Upper lobe of left lung (tissue), 6 donors: ENCODE data around the gene TRDN. TPM values are rescaled to one million over a fixed set of nuclear protein-coding genes. Genes with fewer than 3 reads are reported as not detected.

Experiments
- ATAC-seq, 2 donors: fragments of 200-7000 bp; cut with Tn5 transposase; one replicate each; pipeline ENCODE4 v1.9.1; 2022; ENCODE audit warnings: mild to moderate bottlenecking in 2 of 2, moderate library complexity in 2 of 2; ENCODE audit not compliant: low FRiP score in 2 of 2
- DNase-seq, 2 donors: peaks; one replicate each; pipeline ENCODE4 v3.0.0-alpha.2; 2019 to 2020
- H3K27ac ChIP-seq, 4 donors: fragments of 200-600 bp; sonication (generic); one replicate each; pipeline ENCODE4 v1.5.1; 2016 to 2019
- H3K27me3 ChIP-seq, 4 donors: fragments of 200-600 bp; sonication (generic); one replicate each; pipeline ENCODE4 v1.5.1; 2017 to 2019
- H3K36me3 ChIP-seq, 4 donors: fragments of 200-600 bp; sonication (generic); one replicate each; pipeline ENCODE4 v1.5.1; 2016 to 2019
- H3K4me1 ChIP-seq, 4 donors: fragments of 200-600 bp; sonication (generic); one replicate each; pipeline ENCODE4 v1.5.1; 2018 to 2019
- H3K4me3 ChIP-seq, 4 donors: fragments of 200-600 bp; sonication (generic); one replicate each; pipeline ENCODE4 v1.5.1; 2017 to 2019; ENCODE audit warnings: mild to moderate bottlenecking in 2 of 4, moderate library complexity in 1 of 4
- H3K9me3 ChIP-seq, 4 donors: fragments of 200-600 bp; sonication (generic); one replicate each; pipeline ENCODE4 v1.5.1; 2018 to 2019
- EP300 ChIP-seq, 4 donors: sonication (generic); formaldehyde crosslinking; IDR thresholded peaks; one replicate each; pipeline ENCODE4 v1.5.1; 2017; ENCODE audit warnings: antibody characterized with exemption in 4 of 4, control low read depth in 2 of 4
- POLR2A ChIP-seq, 4 donors: fragments of 450-650 bp; IDR thresholded peaks; one replicate each; pipeline ENCODE4 v1.5.1; 2016 to 2017; ENCODE audit warnings: antibody characterized with exemption in 4 of 4, mild to moderate bottlenecking in 2 of 4
- POLR2AphosphoS5 ChIP-seq, 2 donors: sonication (generic); formaldehyde crosslinking; IDR thresholded peaks; one replicate each; pipeline ENCODE4 v1.5.1; 2017; ENCODE audit warnings: antibody characterized with exemption in 2 of 2
- WGBS, 2 donors: methylation state at CpG; one replicate each; pipeline ENCODE4 v1.1.5; 2017 to 2018; 5-methylcytosine and 5-hydroxymethylcytosine counted together
- total RNA-seq, 6 donors: library from RNA; depleted of rRNA in 4 of 6; stranded (reverse); fragments of >200 nt in 4 of 6; gene quantifications; one replicate each; pipeline versions ENCODE4 v1.1.0 to v1.2.1, GENCODE V29; 2016 to 2021
- TF ChIP-seq, protein P1 (sequence below), 6 experiments: fragments of 450-650 bp in 4 of 6; fragments of 200-600 bp in 2 of 6; sonication (generic) in 2 of 6; IDR thresholded peaks; one replicate each; pipeline ENCODE4 v1.5.1; 2016 to 2019; ENCODE audit warnings: antibody characterized with exemption in 6 of 6
- donor health status: DM: no; HTN: no; CAD: no; lungs with moderate emphysema.
- donor health status: DM: no; HTN: yes; CAD: no; lungs with severe emphysema.

TRDN gene
- total RNA-seq, 6 donors from 2014 or later, result 0.20 TPM; not detected in 5

DNA sequence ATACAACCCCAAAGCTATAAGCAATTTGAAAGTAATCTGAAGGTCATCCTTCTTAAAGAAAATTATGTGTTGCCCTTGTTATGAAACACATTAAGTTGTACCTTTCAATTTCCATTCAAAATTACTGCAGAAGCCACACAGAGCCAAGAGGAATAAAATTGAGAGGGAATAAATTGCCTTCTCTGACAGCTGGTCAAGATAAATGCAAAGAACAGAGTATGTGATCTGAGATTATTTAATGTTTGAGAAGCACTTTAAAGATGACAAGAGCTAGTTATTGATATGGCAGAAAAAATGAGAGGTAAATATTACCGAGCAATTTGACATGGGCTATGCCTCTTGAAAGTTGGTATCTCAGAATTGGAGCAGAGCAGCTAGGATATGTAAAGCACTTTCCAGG is 61.6 kb downstream of the TRDN start:
- Histone ChIP-seq H3K27ac (no peak overlapping the region), H3K36me3 (no peaks in the 10 kb centered on the region), H3K27me3 (no peaks in the 10 kb centered on the region), H3K4me1 (no peaks in the 10 kb centered on the region), H3K9me3 (no peaks in the 10 kb centered on the region), H3K4me3 (no peak overlapping the region)
- ATAC-seq, result no peak
- WGBS, 2 donors, result 55 to 78% methylated on average over 1 of the region's 1 CpG
- DNase-seq, result no peak
- TF ChIP-seq EP300 (IDR thresholded peaks at IDR 0.05) (no peak), POLR2A (IDR thresholded peaks at IDR 0.05) (no peak), POLR2AphosphoS5 (IDR thresholded peaks at IDR 0.05) (no peak)
- TF ChIP-seq, protein P1, sequence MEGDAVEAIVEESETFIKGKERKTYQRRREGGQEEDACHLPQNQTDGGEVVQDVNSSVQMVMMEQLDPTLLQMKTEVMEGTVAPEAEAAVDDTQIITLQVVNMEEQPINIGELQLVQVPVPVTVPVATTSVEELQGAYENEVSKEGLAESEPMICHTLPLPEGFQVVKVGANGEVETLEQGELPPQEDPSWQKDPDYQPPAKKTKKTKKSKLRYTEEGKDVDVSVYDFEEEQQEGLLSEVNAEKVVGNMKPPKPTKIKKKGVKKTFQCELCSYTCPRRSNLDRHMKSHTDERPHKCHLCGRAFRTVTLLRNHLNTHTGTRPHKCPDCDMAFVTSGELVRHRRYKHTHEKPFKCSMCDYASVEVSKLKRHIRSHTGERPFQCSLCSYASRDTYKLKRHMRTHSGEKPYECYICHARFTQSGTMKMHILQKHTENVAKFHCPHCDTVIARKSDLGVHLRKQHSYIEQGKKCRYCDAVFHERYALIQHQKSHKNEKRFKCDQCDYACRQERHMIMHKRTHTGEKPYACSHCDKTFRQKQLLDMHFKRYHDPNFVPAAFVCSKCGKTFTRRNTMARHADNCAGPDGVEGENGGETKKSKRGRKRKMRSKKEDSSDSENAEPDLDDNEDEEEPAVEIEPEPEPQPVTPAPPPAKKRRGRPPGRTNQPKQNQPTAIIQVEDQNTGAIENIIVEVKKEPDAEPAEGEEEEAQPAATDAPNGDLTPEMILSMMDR (IDR thresholded peaks at IDR 0.05), result no peak

DNA sequence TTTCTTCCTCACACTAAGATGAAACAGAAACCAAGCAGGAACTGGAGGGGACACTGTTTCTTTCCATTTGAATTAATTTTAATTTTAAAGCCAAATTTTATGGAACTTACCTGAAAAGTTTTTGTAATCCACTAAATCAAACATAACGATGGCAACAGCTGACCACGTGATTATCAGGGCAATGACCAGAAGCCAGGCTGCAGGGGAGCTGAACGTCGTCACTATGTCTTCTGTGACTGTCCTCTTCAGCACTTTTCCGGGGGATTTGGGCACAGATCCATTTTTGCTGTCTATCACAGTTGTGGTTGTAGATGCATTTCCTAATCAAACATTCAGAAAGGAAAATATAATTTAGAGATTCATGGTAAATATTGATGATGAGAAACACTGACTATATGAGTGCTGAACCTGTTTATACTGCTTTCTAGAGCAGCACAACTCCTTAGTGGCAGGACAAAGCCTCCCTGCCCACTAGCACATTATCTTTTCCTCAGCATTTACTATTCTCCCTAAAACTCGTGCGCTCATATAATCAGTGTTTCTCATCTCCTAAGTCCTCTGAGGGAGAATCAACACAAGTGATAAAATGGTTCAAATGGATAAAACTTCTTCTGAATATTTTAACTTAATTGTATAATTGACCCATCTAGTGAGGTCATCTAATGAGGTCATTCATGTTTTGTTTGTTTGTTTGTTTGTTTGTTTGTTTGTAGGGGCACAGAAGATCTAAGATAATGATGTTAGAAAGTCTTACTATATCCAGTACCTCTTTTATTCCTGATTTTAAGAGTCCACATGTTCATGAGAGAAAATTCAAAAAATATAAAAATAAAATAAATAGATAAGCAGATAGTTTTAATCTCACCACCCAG is 65.7 kb downstream of the TRDN start:
- no peaks in the 10 kb centered on the region for H3K27me3 ChIP-seq
- TF ChIP-seq POLR2A (IDR thresholded peaks at IDR 0.05) (no peak), POLR2AphosphoS5 (IDR thresholded peaks at IDR 0.05) (no peak), EP300 (IDR thresholded peaks at IDR 0.05) (no peak)
- TF ChIP-seq, protein P1 (IDR thresholded peaks at IDR 0.05), result no peak
- no peak overlapping the region for H3K4me3 ChIP-seq
- no peaks in the 10 kb centered on the region for H3K36me3 ChIP-seq
- WGBS, 2 donors, result 59 to 65% methylated on average over 7 of the region's 7 CpGs
- H3K4me1 ChIP-seq, result no peaks in the 10 kb centered on the region
- DNase-seq (no peak), ATAC-seq (no peak)
- H3K9me3 ChIP-seq, result no peaks in the 10 kb centered on the region
- no peak overlapping the region for H3K27ac ChIP-seq

DNA sequence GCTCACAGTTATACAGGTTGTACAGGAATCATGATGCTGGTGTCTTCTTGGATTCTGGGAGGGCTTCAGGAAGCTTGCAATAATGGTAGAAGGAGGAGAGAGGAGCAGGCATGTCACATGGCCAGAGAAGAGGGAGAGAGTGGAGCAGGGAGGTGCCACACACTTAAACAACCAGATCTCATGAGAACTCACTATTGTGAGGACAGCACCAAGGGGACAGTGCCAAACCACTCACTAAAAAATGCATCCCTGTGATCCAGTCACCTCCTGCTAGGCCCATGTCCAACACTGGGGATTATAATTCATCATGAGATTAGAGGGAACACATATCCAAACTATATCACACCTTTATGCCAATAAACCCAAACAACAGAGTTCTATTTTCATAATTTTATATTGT is 67.2 kb downstream of the TRDN start:
- TF ChIP-seq, protein P1 (IDR thresholded peaks at IDR 0.05), result no peak
- TF ChIP-seq POLR2AphosphoS5 (IDR thresholded peaks at IDR 0.05) (no peak), EP300 (IDR thresholded peaks at IDR 0.05) (no peak), POLR2A (IDR thresholded peaks at IDR 0.05) (no peak)
- no peak for ATAC-seq

DNA sequence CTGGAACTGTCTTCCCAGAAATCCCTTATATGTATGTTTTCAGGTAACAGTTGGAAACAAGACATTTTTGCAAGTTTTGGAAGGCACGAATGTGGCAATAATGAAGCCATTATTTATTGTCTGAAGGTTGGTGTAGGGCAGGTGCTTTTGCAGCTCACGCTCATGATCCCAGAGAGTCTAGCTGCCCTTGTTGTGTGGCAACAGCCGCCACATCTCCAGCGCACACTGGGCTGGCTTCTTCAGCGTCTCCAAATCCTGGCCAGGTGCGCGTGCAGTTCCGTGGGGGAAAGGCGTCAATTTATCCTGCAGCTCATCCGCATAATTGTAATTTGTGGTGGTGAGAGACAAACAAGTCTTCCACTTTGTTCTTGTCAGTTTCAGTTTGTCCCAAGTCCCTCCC is 71.2 kb downstream of the TRDN start:
- no peaks in the 10 kb centered on the region for H3K27me3 ChIP-seq
- no peaks in the 10 kb centered on the region for H3K4me1 ChIP-seq
- H3K27ac ChIP-seq, result no peak overlapping the region
- no peak overlapping the region for H3K4me3 ChIP-seq
- DNase-seq (peak in 1 of 2 donors; percentile 11), ATAC-seq (no peak)
- no peaks in the 10 kb centered on the region for H3K36me3 ChIP-seq
- no peaks in the 10 kb centered on the region for H3K9me3 ChIP-seq
- WGBS, 2 donors, result 93 to 94% methylated on average over 7 to 10 of the region's 10 CpGs
- TF ChIP-seq POLR2A (IDR thresholded peaks at IDR 0.05) (no peak), POLR2AphosphoS5 (IDR thresholded peaks at IDR 0.05) (no peak), EP300 (IDR thresholded peaks at IDR 0.05) (no peak)
- TF ChIP-seq, protein P1 (IDR thresholded peaks at IDR 0.05), result no peak

More for the DNA sequence above, 67.2 kb downstream of the TRDN start:
- H3K36me3 ChIP-seq, result no peaks in the 10 kb centered on the region
- H3K4me1 ChIP-seq, result no peaks in the 10 kb centered on the region
- H3K4me3 ChIP-seq, result no peak overlapping the region
- DNase-seq, result no peak
- H3K27me3 ChIP-seq, result no peaks in the 10 kb centered on the region
- no peak overlapping the region for H3K27ac ChIP-seq
- H3K9me3 ChIP-seq, result no peaks in the 10 kb centered on the region

DNA sequence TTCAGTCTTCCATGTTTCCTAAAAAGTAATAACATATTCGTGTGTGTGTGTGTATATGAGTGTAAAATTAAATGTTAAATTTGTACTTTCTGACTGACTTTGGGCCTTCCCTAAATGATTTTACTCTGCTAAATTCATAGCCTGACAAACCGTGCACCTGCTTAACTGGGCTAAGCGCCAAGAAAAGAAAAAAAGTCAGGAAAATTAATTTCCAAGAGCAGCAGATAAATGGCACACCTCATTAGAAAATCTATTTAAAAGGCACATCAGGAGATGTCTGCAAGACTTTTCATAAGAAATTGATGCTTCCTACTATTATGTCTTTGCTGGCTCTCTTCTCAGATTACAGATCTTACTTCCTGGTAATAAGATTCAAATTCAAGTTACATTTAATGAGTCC is 72.4 kb downstream of the TRDN start:
- DNase-seq (no peak), ATAC-seq (no peak)
- no peak overlapping the region for H3K4me3 ChIP-seq
- 35 to 44% methylated on average over 3 of the region's 3 CpGs for WGBS, 2 donors
- H3K4me1 ChIP-seq, result no peaks in the 10 kb centered on the region
- no peaks in the 10 kb centered on the region for H3K36me3 ChIP-seq
- no peaks in the 10 kb centered on the region for H3K27me3 ChIP-seq
- no peaks in the 10 kb centered on the region for H3K9me3 ChIP-seq
- no peak overlapping the region for H3K27ac ChIP-seq
- TF ChIP-seq POLR2AphosphoS5 (IDR thresholded peaks at IDR 0.05) (no peak), POLR2A (IDR thresholded peaks at IDR 0.05) (no peak), EP300 (IDR thresholded peaks at IDR 0.05) (no peak)
- TF ChIP-seq, protein P1 (IDR thresholded peaks at IDR 0.05), result no peak
